ENCODE results near the gene TFF1.
A peak's percentile ranks its signal among the peaks of the same experiment; 100 is the strongest.

Gene TFF1

GRCh38 chr21:42382915-42383314 lies 16.6 kb upstream of the TFF1 start:
- DNase-seq (ENCODE audit: low spot score) = no peak

- DNase-seq (ENCODE audit: low spot score) = peak; percentile 37
Measured at GRCh38 chr21:42381347-42381984, 15.1 kb upstream of the TFF1 start.

- DNase-seq (ENCODE audit: low spot score) = no peak
Measured at GRCh38 chr21:42379426-42380215, 13.3 kb upstream of the TFF1 start.

GRCh38 chr21:42378418-42378817 lies 12.1 kb upstream of the TFF1 start:
- no peak for DNase-seq (ENCODE audit: low spot score)

- DNase-seq (ENCODE audit: low spot score) = no peak
Measured at GRCh38 chr21:42377951-42378340, 11.6 kb upstream of the TFF1 start.

GRCh38 chr21:42377211-42377950 lies 11.0 kb upstream of the TFF1 start:
- DNase-seq (ENCODE audit: low spot score) = no peak

GRCh38 chr21:42376338-42376982 lies 10.1 kb upstream of the TFF1 start:
- DNase-seq (ENCODE audit: low spot score) = no peak

GRCh38 chr21:42375966-42376337 lies 9.6 kb upstream of the TFF1 start:
- DNase-seq (ENCODE audit: low spot score) = no peak

GRCh38 chr21:42375506-42375905 lies 9.2 kb upstream of the TFF1 start:
- no peak for DNase-seq (ENCODE audit: low spot score)

- DNase-seq (ENCODE audit: low spot score) = no peak
Measured at GRCh38 chr21:42374864-42375499, 8.6 kb upstream of the TFF1 start.

- no peak for DNase-seq (ENCODE audit: low spot score)
Measured at GRCh38 chr21:42374457-42374856, 8.1 kb upstream of the TFF1 start.

- no peak for DNase-seq (ENCODE audit: low spot score)
Measured at GRCh38 chr21:42373908-42374455, 7.6 kb upstream of the TFF1 start.

- no peak for DNase-seq (ENCODE audit: low spot score)
Measured at GRCh38 chr21:42373196-42373907, 7.0 kb upstream of the TFF1 start.

GRCh38 chr21:42370894-42371654 lies 4.7 kb upstream of the TFF1 start:
- no peak for DNase-seq (ENCODE audit: low spot score)

GRCh38 chr21:42369821-42370220 lies 3.5 kb upstream of the TFF1 start:
- no peak for DNase-seq (ENCODE audit: low spot score)

- no peak for DNase-seq (ENCODE audit: low spot score)
Measured at GRCh38 chr21:42367367-42368165, 1.2 kb upstream of the TFF1 start.

- no peak for DNase-seq (ENCODE audit: low spot score)
Measured at GRCh38 chr21:42365770-42366169, 565 bp downstream of the TFF1 start.

- no peak for DNase-seq (ENCODE audit: low spot score)
Measured at GRCh38 chr21:42364304-42364865, 1.9 kb downstream of the TFF1 start.

- no peak for DNase-seq (ENCODE audit: low spot score)
Measured at GRCh38 chr21:42363312-42363711, 3.0 kb downstream of the TFF1 start.
